ENCODE results near the gene DKK2.

Gene DKK2, protein sequence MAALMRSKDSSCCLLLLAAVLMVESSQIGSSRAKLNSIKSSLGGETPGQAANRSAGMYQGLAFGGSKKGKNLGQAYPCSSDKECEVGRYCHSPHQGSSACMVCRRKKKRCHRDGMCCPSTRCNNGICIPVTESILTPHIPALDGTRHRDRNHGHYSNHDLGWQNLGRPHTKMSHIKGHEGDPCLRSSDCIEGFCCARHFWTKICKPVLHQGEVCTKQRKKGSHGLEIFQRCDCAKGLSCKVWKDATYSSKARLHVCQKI

DNA sequence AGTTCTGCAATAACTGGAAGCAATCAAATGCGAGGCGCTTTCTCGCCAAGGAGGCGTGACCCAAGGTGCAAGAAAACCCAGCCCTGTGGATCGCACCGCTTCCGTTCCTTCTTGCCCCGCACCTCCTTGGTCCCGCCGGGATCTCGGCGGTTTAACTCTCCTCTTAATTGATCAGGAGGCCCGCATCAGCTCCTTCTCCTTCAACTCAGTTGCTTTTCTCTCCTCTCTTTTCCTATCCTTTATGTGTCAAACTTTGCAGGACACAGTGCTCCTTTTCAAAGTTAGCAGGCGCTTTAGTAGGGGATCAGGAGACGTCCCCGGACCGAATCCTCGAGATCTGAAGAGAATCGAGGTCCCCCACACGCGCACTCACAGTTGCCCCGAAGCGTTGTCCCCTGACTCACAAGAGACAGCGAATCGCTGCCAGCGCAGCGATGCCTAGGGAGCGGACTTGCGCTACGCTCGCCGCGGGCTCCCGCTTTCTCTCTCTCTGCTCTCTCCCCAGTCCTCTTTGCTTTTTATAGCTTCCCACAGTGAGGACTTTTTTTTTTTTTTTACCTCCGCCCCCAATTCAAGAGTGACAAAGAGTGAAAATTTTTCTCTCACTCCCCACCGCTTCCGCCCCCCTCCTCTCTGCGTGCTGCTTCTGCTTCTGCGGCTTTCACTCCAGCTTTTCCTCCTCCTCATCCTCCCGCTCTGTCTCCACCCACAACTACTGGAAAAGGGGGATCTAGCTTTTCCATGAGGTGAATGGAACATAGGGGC is at the start of gene DKK2:
TSS of gene DKK2 (minus strand) at position 495 of the 765 bp plus-strand sequence. CDS start 722 bp downstream, outside the sequence.
- no peak for DNase-seq

DNA sequence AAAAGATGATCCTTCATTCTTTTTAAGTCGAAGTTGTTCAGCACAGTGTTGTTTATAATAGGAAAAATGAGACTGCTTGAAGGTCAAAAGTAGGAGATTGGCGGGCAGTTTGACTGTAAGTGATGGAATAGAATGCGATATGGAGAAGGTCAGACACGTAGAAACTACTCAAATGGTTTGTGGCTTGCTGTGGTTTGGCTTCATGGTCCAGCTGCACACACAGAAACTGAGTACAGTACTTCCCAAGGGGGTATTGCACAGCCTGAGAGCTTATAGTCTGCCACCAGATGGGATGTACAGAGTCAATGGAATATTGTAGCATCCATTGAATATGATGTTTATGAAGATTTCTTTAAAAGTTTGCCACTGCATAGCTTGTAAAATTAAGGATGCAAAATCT is 41.1 kb upstream of the DKK2 start:
- DNase-seq: no peak

DNA sequence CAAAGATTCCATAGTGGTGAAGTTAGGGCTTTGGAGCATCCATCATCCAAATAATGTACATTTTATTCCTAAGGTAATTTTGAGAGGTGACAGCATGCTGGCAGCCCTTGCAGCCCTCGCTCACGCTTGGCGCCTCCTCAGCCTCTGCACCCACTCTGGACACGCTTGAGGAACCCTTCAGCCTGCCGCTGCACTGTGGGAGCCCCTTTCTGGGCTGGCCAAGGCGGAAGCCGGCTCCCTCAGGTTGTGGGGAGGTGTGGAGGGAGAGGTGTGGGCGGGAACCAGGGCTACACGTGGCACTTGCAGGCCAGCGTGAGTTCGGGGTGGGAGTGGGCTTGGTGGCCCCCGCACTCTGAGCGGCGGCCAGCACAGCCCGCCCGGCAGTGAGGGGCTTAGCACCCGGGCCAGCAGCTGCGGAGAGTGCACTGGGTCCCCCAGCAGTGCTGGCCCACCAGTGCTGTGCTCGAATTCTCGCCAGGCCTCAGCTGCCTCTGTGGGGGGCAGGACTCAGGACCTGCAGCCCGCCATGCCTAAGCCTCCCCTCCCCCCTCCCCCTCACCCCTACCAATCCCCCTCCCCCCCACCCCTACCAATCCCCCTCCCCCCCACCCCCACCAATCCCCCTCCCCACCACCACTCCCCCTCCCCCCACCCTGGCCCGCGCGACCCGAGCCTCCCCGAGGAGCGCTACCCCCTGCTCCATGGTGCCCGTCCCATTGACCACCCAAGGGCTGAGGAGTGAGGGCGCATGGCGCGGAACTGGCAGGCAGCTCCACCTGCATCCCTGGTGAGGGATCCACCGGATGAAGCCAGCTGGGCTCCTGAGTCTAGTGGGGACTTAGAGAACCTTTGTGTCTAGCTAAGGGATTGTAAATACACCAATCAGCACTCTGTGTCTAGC is 37.0 kb upstream of the DKK2 start:
- no peak for DNase-seq

DNA sequence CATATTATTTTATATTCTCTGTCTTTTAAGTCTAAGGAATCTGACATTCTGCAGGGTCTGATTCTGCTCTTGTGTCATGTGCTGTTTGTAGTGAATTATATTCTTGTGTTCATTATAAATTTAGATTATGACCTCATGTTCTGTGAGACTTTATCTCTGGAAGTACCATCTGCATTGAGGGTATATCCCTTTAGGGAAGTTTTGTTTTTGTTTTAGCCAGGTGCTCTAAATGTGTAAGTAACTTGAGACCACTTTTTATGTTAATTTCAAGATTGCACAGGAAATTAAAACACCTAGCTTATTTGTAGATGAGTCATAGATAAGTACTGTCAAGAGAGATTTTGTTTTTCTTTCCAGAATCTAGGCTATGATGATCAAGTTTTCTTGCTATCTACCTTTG is 35.0 kb upstream of the DKK2 start:
- DNase-seq: no peak

DNA sequence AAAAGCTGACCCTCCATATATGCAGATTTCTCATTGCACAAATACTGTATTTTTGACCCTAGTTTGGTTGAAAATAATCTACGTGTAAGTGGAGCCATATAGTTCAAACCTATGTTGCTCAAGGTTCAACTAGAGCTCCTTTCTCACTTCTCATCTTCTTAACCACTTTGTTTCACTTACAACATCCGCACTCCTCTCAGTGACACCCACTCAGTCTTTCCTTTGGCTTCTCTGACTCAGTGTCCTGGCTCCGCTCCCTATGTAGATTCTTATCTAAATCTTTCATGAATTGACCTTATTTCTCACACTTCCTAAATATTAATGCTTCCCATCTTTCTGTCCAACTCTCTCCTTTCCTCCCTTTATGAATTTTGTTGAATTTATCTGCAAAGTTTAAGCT is 32.9 kb upstream of the DKK2 start:
- DNase-seq: no peak

DNA sequence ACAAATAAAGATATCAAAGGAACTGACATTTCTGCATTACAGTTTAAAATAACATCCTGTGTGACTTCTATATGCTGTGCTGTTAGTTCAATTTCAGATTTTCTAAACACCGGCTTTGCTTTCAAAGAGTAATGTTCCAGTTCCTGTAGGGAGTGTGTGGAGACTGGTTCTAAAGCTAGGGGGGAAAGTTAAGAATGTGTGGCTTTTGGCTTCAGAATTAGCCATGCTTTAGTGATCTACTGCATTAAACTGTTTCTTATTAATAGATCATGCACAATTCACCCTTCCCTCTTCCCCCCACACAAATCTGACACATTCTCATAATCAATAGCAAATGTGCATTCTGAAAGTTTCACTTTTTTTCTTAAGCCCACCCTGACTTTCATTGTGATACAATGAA is 32.0 kb upstream of the DKK2 start:
- DNase-seq: no peak

DNA sequence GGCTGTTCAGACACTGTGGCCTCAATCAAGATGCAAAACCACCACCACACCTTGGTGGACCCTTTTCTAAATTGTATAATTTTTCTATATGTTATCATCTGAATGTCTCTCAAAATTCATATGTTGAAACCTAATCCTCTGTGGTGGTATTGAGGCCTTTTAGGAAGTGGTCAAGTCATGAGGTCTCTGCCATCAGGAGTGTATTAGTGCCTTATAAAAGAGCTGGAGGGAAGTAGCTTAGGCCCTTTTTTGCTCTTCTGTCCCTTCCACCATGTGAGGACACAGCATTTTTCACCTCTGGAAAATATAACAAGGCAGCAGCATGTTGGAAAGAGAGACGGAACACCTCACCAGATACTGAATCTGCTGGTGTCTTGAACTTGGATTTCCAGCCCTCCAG is 30.5 kb upstream of the DKK2 start:
- DNase-seq: no peak

DNA sequence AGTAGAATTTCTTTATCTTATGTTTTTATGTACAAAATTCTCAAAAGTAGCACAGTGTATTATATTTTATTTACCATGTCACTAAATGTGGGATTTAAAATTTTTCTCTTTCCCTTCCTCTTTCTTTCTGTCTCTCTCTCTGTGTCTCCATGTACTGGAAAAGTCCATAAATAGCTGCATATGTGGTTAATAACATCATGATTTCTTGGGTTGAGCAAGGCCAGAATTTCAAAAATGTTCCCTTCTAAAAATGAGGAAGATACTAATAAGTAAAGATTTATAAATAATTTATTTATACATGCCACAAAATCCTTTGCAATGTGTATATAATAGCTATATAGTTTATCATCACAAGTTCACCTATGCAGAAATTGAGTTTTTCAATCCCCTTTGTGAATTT is 29.1 kb upstream of the DKK2 start:
- no peak for DNase-seq

DNA sequence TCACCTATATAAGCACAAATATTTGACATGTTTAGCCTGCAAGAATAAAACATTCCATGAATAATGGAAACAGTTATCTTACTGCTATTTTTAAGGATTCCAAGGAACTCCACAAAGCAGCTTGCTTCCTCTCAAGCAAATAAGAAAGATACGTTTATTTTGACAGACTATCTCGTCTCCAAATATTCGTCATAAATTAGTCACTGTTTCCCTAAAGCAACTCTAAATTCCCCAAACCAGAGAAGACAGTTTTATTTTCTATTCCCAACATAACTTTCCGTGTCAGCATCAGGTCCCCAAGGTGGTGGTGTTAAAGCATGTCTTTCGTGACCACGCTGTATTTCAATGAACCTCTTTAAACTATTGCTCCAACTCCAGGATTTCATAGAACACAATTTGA is 24.3 kb upstream of the DKK2 start:
- no peak for DNase-seq

DNA sequence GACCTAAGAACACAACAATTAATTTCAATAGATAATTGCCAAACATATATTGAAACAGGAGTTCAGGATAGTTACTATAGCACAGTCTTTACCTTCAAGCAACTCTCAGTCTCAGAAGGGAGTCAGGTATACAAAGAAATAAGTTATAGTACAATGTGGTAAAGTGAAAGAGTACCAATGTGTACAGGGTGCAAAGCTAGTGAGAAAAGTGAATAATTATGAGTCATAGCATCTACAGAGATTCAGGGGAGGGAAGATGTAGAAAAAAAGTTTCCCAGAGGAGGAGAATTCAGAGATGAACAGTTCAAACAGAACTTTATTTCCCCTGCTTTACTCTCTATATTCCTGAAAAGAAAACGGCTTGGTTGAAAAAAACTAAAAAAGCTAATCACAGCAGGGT is 22.7 kb upstream of the DKK2 start:
- DNase-seq: no peak

DNA sequence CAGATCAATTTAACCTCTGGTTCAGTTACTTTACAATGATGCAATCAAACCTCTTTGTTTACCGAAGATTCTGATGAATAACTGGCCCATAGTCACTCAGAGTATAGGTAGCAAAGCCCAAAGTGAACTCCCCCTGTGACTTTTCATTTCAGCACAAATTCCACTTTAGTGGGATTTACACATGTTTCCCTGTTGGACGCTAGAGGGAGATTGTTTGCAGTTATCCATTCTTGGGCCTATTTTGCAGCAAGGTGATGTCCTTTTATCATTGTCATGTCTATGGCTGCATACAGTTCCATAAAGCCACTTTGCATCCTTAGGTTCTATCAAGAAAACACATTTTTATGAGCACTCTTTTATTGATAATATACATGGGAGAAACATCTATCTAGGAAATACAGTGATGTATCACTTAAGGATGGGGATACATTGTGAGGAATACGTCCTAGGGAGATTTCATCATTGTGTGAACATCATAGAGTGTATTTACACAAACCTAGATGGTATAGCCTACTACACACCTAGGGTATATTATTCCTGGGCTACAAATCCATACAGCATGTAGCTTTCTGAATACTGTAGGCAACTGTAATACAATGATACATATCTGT is 14.5 kb upstream of the DKK2 start:
- DNase-seq: no peak

DNA sequence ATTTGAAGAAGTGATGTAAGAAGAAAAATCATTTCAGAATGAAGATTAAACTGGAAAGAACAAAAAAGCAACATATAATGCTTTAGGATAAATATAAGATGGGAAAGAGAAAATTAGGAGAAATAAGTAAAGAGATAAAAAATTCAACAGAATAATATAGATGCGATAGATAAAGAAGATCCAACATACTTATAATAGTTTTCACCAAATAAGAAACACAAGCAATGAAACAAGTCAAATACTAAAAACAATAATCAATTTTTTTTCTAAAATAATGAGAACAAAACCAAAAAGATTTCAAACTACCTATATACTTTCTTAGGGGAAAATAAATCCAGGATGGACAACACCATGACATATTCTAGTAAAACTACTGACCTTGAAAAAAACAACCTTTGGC is 10.1 kb upstream of the DKK2 start:
- no peak for DNase-seq

DNA sequence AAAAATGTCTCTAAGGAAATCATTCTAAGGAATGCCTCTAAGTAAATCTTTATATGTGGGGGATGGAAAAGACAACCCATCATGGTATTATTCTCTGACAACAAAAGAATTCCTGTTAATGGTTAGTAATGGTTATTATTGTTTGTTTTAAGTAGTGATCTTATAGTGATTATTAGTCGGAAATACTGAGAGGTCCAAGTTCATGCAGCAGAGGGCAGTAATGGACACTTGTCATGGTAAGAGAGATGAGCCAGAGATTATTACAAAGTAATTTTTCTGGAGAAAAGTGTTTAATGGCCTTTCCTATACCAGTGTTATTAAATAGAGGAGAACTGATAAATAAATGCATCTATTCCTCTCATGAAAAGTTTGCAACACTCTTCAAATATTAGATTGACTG is 8.1 kb upstream of the DKK2 start:
- no peak for DNase-seq

DNA sequence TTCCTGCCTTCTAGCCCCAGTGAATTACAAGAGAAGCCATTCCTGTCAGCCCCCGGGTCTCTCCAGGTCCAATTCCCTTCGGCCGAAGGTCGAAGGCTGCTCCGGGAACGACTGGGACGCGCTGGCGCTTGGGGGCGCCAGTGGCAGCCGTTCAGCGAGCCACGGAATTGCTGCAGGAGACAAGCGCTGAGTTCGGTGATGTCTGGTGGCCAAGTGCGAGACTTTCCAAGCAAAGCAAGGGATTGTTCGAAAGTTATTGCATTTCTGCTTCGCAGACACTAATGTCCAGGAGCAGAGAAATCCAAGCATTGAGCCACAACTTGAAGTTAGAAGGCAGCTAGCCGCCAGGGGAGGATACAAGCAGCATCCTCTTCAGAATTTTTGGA is 1.1 kb upstream of the DKK2 start:
- DNase-seq: no peak

DNA sequence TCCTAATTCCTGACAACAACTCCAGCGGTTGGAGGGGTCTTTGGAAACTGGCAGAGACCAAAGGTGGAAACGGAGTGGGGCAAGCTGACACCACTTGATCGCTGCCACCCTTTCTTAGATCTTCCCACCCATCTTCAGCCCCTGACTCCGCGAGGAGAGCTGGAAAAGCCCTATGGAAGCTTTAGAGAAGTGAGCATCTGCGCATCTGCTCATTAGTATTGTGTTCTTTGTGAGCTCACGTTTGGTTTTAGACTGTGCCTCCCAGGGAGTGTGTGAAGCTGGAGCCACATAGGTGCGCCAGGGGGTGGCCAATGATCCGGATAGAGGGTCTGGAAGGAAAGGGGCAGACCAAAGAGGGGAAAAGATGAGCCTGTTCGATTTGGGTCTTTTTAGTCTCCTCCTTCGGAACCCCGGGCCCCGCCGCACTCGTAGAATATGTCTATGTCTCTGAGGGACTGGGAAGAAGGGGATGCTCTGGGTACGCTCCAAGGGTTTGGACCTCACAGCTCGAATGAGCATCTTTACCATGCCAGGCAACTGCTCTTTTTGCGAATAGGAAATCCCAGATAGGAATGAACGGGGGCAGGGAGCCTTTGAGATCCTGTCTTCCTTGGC is 578 bp upstream of the DKK2 start:
- DNase-seq: no peak

DNA sequence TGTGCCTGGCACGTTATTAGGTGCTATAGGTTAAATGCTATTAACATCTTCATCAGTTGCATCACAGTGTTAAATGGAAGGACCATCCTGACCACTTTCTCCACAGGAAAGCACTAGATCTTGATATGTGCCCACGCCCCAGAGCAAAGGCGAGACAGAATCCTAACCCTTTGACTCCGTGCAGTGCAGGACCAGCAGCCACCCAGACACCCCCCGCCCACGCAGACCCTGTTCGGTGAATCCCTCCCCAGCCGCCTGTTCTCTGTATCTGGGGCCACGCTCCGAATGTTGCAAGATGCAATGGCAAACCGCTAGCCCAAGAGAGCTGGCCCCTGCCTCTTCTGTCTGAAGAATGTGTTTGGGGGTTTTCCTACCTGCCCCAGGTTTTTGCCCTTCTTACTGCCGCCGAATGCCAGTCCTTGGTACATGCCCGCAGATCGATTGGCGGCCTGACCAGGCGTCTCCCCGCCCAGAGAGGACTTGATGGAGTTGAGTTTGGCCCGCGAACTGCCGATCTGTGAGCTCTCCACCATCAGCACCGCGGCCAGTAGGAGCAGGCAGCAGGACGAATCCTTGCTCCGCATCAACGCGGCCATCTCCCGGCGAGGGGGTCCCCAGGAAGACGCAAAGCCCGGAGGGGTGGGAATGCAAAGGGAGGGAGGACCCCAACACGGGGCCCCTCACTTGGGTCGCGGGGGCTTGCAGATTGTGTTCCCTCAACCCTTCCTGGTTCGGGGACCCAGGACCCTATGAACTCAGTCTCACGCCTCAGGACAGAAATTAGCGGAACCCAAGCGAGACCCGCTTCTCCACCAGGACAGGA is 906 bp downstream of the DKK2 start:
- DNase-seq: no peak

DNA sequence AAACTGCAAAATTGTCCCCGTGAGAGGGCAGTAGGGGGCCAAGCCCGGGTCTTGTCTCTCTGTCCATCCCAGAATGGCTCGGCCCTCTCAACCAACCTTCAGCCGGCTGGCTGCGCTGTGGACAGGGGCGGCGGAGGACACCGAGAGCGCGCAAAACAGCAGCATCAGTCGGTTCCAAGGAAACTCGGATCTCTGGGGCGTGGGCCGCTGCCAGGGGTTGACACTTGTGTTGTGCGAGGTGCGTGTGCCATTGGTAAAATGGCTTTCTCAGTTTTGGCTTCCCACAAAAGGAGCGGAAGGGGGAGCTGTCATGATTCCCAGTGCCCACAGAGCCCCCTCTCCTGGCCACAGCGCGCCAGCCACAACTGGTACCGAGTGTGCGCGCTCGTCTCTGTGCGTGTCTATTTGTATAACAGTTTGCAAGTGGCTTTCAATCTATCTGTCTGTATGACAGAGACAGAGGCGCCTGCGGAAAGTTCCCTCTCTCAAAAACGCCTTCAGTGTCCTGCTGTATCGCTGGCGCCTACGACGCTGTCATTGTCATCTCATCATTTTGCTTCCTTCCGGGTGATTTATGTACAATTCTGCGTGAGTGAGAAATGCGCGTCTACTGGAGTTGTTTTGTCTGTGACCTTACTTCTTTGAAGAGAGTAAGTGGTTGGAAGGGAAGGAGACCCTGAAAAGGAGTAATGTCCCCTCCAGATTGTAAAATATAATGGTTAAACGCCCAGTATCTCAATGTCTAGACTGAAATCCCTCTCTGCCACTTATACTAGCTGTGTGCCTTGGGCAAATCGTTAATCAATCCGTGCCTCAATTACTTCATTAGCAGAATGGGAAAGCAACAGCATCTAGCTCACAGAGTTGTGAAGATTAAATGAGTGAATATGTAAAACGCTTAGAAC is 1.8 kb downstream of the DKK2 start:
- DNase-seq: no peak

DNA sequence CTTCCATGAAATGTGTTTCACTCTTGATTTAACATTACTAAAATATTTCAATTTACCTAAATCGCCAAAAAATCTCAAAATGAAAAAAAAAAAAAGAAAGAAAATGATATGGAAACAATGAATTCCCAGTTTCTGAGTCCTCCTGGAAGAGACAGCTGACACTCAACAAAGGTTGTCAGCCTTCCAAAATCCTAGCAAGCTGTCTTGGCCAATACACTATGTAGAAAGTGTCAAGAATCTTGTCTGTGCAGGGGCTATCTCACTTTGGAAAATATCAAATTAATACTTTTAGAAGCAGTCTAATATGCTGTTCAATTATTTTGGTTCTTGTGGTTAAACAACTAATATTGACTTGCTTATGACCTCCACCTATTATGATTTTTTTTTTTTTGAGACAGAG is 8.7 kb downstream of the DKK2 start:
- DNase-seq: no peak

DNA sequence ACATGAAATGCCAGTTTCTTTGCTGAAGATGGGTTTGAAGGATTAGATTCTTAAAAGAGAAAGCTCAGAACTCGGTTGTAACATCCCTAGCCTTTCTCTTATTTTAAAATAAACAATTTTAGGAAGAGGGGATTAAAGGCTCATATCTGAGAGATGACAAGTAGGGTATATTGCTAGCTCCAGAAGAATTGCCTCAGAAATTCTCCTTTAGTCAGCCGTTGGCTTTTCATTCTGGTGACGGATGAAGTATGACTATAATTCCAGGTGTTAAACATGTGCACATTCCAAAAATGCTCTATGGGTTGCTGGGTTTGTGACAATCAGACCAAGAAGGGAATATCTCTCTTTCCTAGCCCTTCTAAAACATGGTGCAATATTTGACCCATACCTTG is 17.8 kb downstream of the DKK2 start:
- DNase-seq: no peak

DNA sequence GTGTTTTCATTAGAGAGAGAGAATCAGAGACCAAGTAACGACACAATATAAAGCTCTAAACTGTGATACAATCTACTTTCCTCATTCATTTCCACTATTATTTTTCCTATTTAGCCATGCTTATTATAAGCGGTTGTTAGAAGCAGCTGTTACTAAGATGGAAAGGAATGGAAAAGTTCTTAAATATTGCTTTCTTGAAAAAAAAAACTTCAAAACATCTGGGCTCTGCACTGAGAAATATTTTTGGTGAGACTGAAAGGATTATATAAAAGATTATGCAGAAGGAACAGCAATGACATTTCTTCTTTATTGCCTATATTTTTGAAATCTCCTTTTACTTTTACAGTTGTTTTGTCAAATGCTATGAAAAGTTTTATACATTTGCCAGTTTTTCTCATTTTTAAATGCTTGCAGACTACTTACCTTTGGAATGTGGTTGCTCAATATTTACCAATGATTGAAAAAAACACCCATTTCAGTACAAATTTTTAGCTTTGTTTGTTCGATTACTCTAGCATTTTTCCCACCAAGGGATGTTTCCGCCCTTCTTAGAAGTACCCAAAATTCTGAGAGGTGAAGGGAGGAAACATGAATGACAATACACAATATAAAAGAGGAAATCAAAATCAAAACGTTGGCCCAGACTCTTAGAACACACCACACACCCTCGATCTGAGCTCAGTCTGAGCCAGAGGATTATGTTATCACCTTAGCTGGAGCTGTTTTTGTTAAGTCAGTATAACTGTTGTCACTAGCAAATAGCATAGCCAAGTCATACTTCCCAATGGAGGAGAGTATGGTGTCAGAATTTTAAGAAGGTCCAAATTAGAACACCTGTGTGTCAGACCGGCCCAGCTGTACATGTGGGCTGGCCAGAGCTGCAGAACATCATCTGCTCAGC is 18.4 kb downstream of the DKK2 start:
- DNase-seq: no peak

All from 8988T (cell line).